IMR-90 (cell line): Measurements from ENCODE around the gene NANOS3. TPM values are rescaled to one million over a fixed set of nuclear protein-coding genes. Genes with fewer than 3 reads are reported as not detected.

Experiments
- ATAC-seq: fragments of 200-7000 bp; cut with Tn5 transposase; 2 replicates; pipeline ENCODE4 v1.9.1; 2020; ENCODE audit warnings: low read depth, mild to moderate bottlenecking, moderate library complexity
- BruUV-seq: library from RNA; stranded (reverse); fragments of 400-500 nt; replicated peaks from 2 replicates; lab custom pipeline; 2021; lab: Mats Ljungman, UMichigan
- CTCF ChIA-PET: fragments of 300-600 bp; formaldehyde crosslinking; extraction: SDS; loops from one replicate; lab custom pipeline; 2021; ENCODE audit warnings: antibody characterized with exemption; lab: Yijun Ruan, JAX
- POLR2A ChIA-PET: fragments of 300-600 bp; sonication (Branson Sonifier 250); formaldehyde crosslinking; loops from one replicate; lab custom pipeline; 2022; ENCODE audit warnings: antibody characterized with exemption; ENCODE audit not compliant: unreplicated experiment; lab: Charles Lee
- DNase-seq: peaks from one replicate; pipeline ENCODE4 v3.0.0; 2013
- H2AFZ ChIP-seq: replicated peaks from 2 replicates; pipeline ENCODE3; 2013; ENCODE audit warnings: low read length, mild to moderate bottlenecking; ENCODE audit not compliant: poor library complexity
- H2AK5ac ChIP-seq: 2 replicates; pipeline ENCODE4 v1.6.1; 2013; ENCODE audit warnings: low read depth, low read length, inconsistent platforms
- H2AK9ac ChIP-seq: replicated peaks from 2 replicates; pipeline ENCODE3; 2013; ENCODE audit warnings: mild to moderate bottlenecking, low read depth, low read length, moderate library complexity; ENCODE audit not compliant: poor library complexity
- H2BK120ac ChIP-seq: 2 replicates; pipeline ENCODE4 v1.6.1; 2013; ENCODE audit warnings: low read depth, low read length, inconsistent platforms
- H2BK15ac ChIP-seq: 3 replicates; pipeline ENCODE4 v1.6.1; 2013; ENCODE audit warnings: low read depth, low read length, inconsistent platforms
- H2BK20ac ChIP-seq: 2 replicates; pipeline ENCODE4 v1.6.1; 2013; ENCODE audit warnings: low read depth, mild to moderate bottlenecking, inconsistent platforms, low read length, moderate library complexity
- H2BK5ac ChIP-seq: 2 replicates; pipeline ENCODE4 v1.6.1; 2013; ENCODE audit warnings: mild to moderate bottlenecking, low read depth, low read length, inconsistent platforms; ENCODE audit not compliant: poor library complexity, severe bottlenecking
- H3K14ac ChIP-seq: replicated peaks from 2 replicates; pipeline ENCODE4 v1.6.1; 2013; ENCODE audit warnings: low read depth, low read length, inconsistent platforms
- H3K18ac ChIP-seq: 2 replicates; pipeline ENCODE4 v1.6.1; 2013; ENCODE audit warnings: low read depth, low read length, control low read depth
- H3K23ac ChIP-seq: 2 replicates; pipeline ENCODE4 v1.6.1; 2013; ENCODE audit warnings: low read depth, low read length, inconsistent platforms
- H3K27ac ChIP-seq: 2 replicates; pipeline ENCODE4 v1.5.1; 2013; ENCODE audit warnings: mild to moderate bottlenecking, control low read depth, low read length; ENCODE audit not compliant: insufficient read depth
- H3K27me3 ChIP-seq: 2 replicates; pipeline ENCODE4 v1.6.1; 2013; ENCODE audit warnings: low read length; ENCODE audit not compliant: control insufficient read depth, insufficient read depth
- H3K36me3 ChIP-seq: 2 replicates; pipeline ENCODE4 v1.6.1; 2013; ENCODE audit warnings: low read length, mixed read lengths; ENCODE audit not compliant: control insufficient read depth, insufficient read depth
- H3K4ac ChIP-seq: 2 replicates; pipeline ENCODE4 v1.6.1; 2013; ENCODE audit warnings: low read depth, low read length, inconsistent platforms
- H3K4me1 ChIP-seq: 2 replicates; pipeline ENCODE4 v1.6.1; 2013; ENCODE audit warnings: low read length, mixed read lengths; ENCODE audit not compliant: control insufficient read depth, insufficient read depth
- H3K4me2 ChIP-seq: 2 replicates; pipeline ENCODE4 v1.6.1; 2013; ENCODE audit warnings: low read depth, mild to moderate bottlenecking, control low read depth, low read length, moderate library complexity
- H3K4me3 ChIP-seq: 2 replicates; pipeline ENCODE4 v1.5.1; 2013; ENCODE audit warnings: low read depth, mild to moderate bottlenecking, control low read depth, low read length, moderate library complexity; ENCODE audit not compliant: insufficient read depth
- H3K56ac ChIP-seq: 2 replicates; pipeline ENCODE4 v1.6.1; 2013; ENCODE audit warnings: low read length, inconsistent platforms; ENCODE audit not compliant: insufficient read depth; ENCODE audit errors: extremely low read depth
- H3K79me1 ChIP-seq, 2 experiments: 2 replicates each; pipeline ENCODE4 v1.6.1; 2013; ENCODE audit warnings: low read length in 2 of 2, inconsistent platforms in 1 of 2, low read depth in 1 of 2
- H3K9ac ChIP-seq: 2 replicates; pipeline ENCODE4 v1.6.1; 2013; ENCODE audit warnings: low read depth, low read length, control low read depth
- H3K9me1 ChIP-seq: 2 replicates; pipeline ENCODE4 v1.6.1; 2013; ENCODE audit warnings: low read length, inconsistent platforms; ENCODE audit not compliant: insufficient read depth
- H3K9me3 ChIP-seq: 2 replicates; pipeline ENCODE4 v1.6.1; 2013; ENCODE audit warnings: low read length; ENCODE audit not compliant: control insufficient read depth, insufficient read depth
- H4K20me1 ChIP-seq: 2 replicates; pipeline ENCODE4 v1.6.1; 2013; ENCODE audit warnings: low read length, inconsistent platforms; ENCODE audit not compliant: insufficient read depth
- H4K5ac ChIP-seq: 2 replicates; pipeline ENCODE4 v1.6.1; 2013; ENCODE audit warnings: mild to moderate bottlenecking, low read depth, low read length, control low read depth
- H4K8ac ChIP-seq, 2 experiments: 2 replicates each; pipeline ENCODE4 v1.6.1; 2013; ENCODE audit warnings: low read depth in 2 of 2, low read length in 2 of 2, control low read depth in 1 of 2, inconsistent platforms in 1 of 2
- H4K91ac ChIP-seq: 2 replicates; pipeline ENCODE4 v1.6.1; 2013; ENCODE audit warnings: low read depth, low read length, inconsistent platforms; ENCODE audit not compliant: insufficient read depth
- BHLHE40 ChIP-seq: fragments of 150-350 bp; IDR thresholded peaks from 2 replicates; pipeline ENCODE4 v1.6.1; 2016; ENCODE audit warnings: mild to moderate bottlenecking, low read depth, low read length
- CEBPB ChIP-seq: IDR thresholded peaks from 2 replicates; pipeline ENCODE4 v1.6.1; 2012; ENCODE audit warnings: low read depth, low read length, improper control_type of control experiment
- CHD1 ChIP-seq: IDR thresholded peaks from 2 replicates; pipeline ENCODE4 v1.6.1; 2012; ENCODE audit warnings: low read depth, low read length, improper control_type of control experiment
- FOS ChIP-seq: fragments of 150-350 bp; IDR thresholded peaks from 2 replicates; pipeline ENCODE4 v1.6.1; 2016; ENCODE audit warnings: low read depth, low read length
- MAFK ChIP-seq: IDR thresholded peaks from 2 replicates; pipeline ENCODE4 v1.6.1; 2012; ENCODE audit warnings: low read depth, low read length, improper control_type of control experiment
- MAZ ChIP-seq: IDR thresholded peaks from 2 replicates; pipeline ENCODE4 v1.6.1; 2012; ENCODE audit warnings: low read depth, mild to moderate bottlenecking, low read length, improper control_type of control experiment, moderate library complexity, borderline replicate concordance
- MXI1 ChIP-seq: IDR thresholded peaks from 2 replicates; pipeline ENCODE4 v1.6.1; 2012; ENCODE audit warnings: low read depth, mild to moderate bottlenecking, low read length, moderate library complexity, borderline replicate concordance
- NFE2L2 ChIP-seq: fragments of 150-350 bp; IDR thresholded peaks from 2 replicates; pipeline ENCODE4 v1.6.1; 2016; ENCODE audit warnings: low read depth, mild to moderate bottlenecking, low read length
- POLR2A ChIP-seq: IDR thresholded peaks from 2 replicates; pipeline ENCODE4 v1.6.1; 2012; ENCODE audit warnings: mild to moderate bottlenecking, low read depth, low read length
- RAD21 ChIP-seq: IDR thresholded peaks from 2 replicates; pipeline ENCODE4 v1.6.1; 2012; ENCODE audit warnings: low read length, improper control_type of control experiment
- RCOR1 ChIP-seq: IDR thresholded peaks from 2 replicates; pipeline ENCODE4 v1.6.1; 2012; ENCODE audit warnings: mild to moderate bottlenecking, low read length, improper control_type of control experiment; ENCODE audit not compliant: insufficient replicate concordance
- RFX5 ChIP-seq: IDR thresholded peaks from 2 replicates; pipeline ENCODE4 v1.8.0; 2012; ENCODE audit warnings: low read depth, mild to moderate bottlenecking, low read length, moderate library complexity
- SMC3 ChIP-seq: fragments of 150-350 bp; IDR thresholded peaks from 2 replicates; pipeline ENCODE4 v1.6.1; 2016; ENCODE audit warnings: low read depth, mild to moderate bottlenecking, antibody characterized with exemption, low read length, moderate library complexity
- WGBS, 2 experiments: methylation state at CpG; one replicate each; pipeline versions ENCODE4 v1.1.5 to v1.1.7; 2013; ENCODE audit warnings: missing lambda C conversion rate in 2 of 2; ENCODE audit not compliant: insufficient read length in 1 of 2; ENCODE audit errors: extremely low coverage in 2 of 2; 5-methylcytosine and 5-hydroxymethylcytosine counted together
- dilution Hi-C: fragments of 300-500 bp; cut with HindIII; formaldehyde crosslinking; loops from one replicate; pipeline ENCODE4 v1.14.3; 2018; ENCODE audit warnings: low sequenced_read_pairs; ENCODE audit not compliant: unreplicated experiment
- in situ Hi-C: fragments of 300-500 bp; cut with MboI; formaldehyde crosslinking; loops from 3 replicates; pipeline ENCODE4 v1.14.3; 2019; ENCODE audit warnings: low sequenced_read_pairs, inconsistent platforms, mixed read lengths
- intact Hi-C: fragments of 100-400 bp; cut with micrococcal nuclease; formaldehyde crosslinking; loops from 2 replicates; pipeline ENCODE4 v1.10.0; 2022
- polyA plus RNA-seq, 3 experiments: library from polyadenylated mRNA; depleted of rRNA; stranded (reverse); fragments of >200 nt; gene quantifications; 2 replicates each; pipeline ENCODE4 v1.2.3, GENCODE V29; 2012; ENCODE audit warnings: low replicate concordance in 1 of 3
- total RNA-seq: library from RNA; depleted of rRNA; stranded (reverse); fragments of >200 nt; gene quantifications from 2 replicates; pipeline ENCODE4 v1.2.3, GENCODE V29; 2012
- TF ChIP-seq, protein P1 (sequence below): fragments of 150-350 bp; IDR thresholded peaks from 2 replicates; pipeline ENCODE4 v1.6.1; 2017; ENCODE audit warnings: mild to moderate bottlenecking, antibody characterized with exemption, low read length, low read depth
- TF ChIP-seq, protein P2 (sequence below): fragments of 150-350 bp; IDR thresholded peaks from 2 replicates; pipeline ENCODE4 v1.6.1; 2016; ENCODE audit warnings: low read depth, mild to moderate bottlenecking, low read length, moderate library complexity, borderline replicate concordance

Gene NANOS3
- total and polyA plus RNA-seq, 2 of the 4 experiments (the other 2 are of a cell fraction) = 0.63 TPM; not detected in 1

DNA sequence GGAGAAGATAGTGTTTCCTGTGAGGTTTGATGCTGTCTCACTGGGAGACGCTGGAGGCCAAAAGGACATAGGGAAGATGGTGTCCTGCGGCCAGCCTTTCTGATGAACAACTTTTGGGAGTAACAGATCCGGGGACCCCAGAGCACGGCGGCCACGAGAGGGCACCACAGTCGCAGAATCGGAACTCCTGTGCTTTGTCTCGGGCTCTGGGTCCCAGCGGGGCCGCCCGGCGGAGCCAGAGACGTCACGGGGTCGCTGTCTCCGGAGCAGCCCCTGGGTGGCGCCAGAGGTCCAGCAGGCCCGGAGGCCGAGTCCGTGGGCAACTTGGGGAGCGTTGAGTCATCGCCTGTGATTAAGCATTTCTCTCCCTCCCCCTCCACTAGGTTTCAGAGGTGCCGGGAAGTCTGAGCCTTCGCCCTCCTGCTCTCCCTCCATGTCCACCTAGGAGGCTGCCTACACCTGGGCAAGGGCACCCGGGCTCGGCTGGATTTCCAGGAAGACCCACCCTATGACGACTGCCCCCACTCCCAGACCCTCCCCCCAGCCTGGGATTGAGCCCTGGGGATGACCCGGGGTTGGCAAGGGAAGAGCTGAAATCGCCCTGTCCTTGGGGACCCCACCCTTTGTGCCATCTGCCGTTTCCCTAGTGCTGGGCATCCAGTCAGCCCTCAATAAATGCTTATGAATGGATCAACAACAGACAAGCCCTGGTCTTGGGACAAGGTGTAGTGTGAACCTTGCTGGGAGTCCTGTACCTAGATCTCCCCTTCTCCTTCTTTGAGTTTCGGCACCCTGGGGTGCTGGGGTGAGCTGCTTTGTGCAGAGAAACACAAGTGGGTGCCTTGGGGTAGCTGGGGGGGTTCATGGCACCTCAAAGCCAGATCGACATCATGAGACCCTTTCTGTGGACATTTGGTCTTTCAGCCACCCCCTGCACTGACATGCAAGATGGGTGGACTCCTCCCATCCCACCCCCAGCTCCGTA lies 3.4 kb downstream of the NANOS3 start:
- H2BK5ac ChIP-seq = peak overlapping the region; percentile 37
- peaks cover 9% of the 10 kb centered on the region; the same call in 1 of the 2 replicates for H3K9me1 ChIP-seq
- no TSS peak for BruUV-seq
- H3K9me3 ChIP-seq = no peaks in the 10 kb centered on the region
- H2AK9ac ChIP-seq = peak overlapping the region; percentile 18
- peaks cover 19% of the 10 kb centered on the region for H3K4me1 ChIP-seq
- H2AK5ac ChIP-seq = peak overlapping the region; percentile 88
- no peak overlapping the region for H3K4me3 ChIP-seq
- no peak overlapping the region for H3K23ac ChIP-seq
- peak overlapping the region; percentile 30 for H3K18ac ChIP-seq
- peak overlapping the region; percentile 83 for H4K91ac ChIP-seq
- ChIA-PET POLR2A (no interaction called here), CTCF (interaction anchor here (0.5 to 1.2 kb wide), 6 partner anchors 58 to 865 kb away, joined by 3 to 6 read pairs (median 3); partner anchors contain the start of gene PODNL1)
- in situ Hi-C loops = loop anchor here (5.0 to 25.0 kb wide), 3 partner anchors 192 to 594 kb away; partner anchors contain the start of genes MISP3 and PTGER1
- intact Hi-C loops = loop anchor here (1.0 to 10.0 kb wide), 5 partner anchors 72 to 604 kb away; partner anchors contain the start of genes ASF1B and DCAF15
- WGBS, 2 experiments = 0% methylated on average over 14 of the region's 34 CpGs; no CpG with 5 or more reads in 1 of the 2 experiments
- no peaks in the 10 kb centered on the region for H3K79me1 ChIP-seq
- DNase-seq (peak; percentile 93), ATAC-seq (peak; percentile 99)
- peak overlapping the region; percentile 63 for H2BK20ac ChIP-seq
- no peaks in the 10 kb centered on the region for H4K20me1 ChIP-seq
- H3K9ac ChIP-seq = no peak overlapping the region; the same call in 1 of the 2 replicates
- peaks cover 2% of the 10 kb centered on the region; the same call in 1 of the 2 replicates for H3K27me3 ChIP-seq
- H4K5ac ChIP-seq = peak overlapping the region; percentile 44
- no peaks in the 10 kb centered on the region for H3K36me3 ChIP-seq
- no peak overlapping the region; the same call in 1 of the 2 replicates for H3K14ac ChIP-seq
- H3K56ac ChIP-seq = no peak overlapping the region
- peak overlapping the region; percentile 70 for H2BK120ac ChIP-seq
- H2BK15ac ChIP-seq = peak overlapping the region; percentile 61
- dilution Hi-C loops = no loop called here
- peak overlapping the region; percentile 80 for H3K4ac ChIP-seq
- H4K8ac ChIP-seq = peak overlapping the region; percentile 61 to 93
- peak overlapping the region; percentile 33; the same call in 1 of the 2 replicates for H3K4me2 ChIP-seq
- peak overlapping the region; percentile 84 for H2AFZ ChIP-seq
- H3K27ac ChIP-seq = peak overlapping the region; percentile 23
- TF ChIP-seq MAFK (peak; percentile 28; the same call in 1 of the 2 replicates), BHLHE40 (no peak), RAD21 (peak; percentile 99), RFX5 (no peak), MXI1 (no peak), SMC3 (peak; percentile 98), POLR2A (peak; percentile 53; the same call in 1 of the 2 replicates), RCOR1 (peak; percentile 53), NFE2L2 (peak; percentile 87), FOS (peak; percentile 90), MAZ (peak; percentile 95), CEBPB (peak; percentile 50), CHD1 (no peak; the same call in 1 of the 2 replicates)
- TF ChIP-seq, protein P1, sequence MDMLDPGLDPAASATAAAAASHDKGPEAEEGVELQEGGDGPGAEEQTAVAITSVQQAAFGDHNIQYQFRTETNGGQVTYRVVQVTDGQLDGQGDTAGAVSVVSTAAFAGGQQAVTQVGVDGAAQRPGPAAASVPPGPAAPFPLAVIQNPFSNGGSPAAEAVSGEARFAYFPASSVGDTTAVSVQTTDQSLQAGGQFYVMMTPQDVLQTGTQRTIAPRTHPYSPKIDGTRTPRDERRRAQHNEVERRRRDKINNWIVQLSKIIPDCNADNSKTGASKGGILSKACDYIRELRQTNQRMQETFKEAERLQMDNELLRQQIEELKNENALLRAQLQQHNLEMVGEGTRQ = peak; percentile 66; the same call in 1 of the 2 replicates
- TF ChIP-seq, protein P2, sequence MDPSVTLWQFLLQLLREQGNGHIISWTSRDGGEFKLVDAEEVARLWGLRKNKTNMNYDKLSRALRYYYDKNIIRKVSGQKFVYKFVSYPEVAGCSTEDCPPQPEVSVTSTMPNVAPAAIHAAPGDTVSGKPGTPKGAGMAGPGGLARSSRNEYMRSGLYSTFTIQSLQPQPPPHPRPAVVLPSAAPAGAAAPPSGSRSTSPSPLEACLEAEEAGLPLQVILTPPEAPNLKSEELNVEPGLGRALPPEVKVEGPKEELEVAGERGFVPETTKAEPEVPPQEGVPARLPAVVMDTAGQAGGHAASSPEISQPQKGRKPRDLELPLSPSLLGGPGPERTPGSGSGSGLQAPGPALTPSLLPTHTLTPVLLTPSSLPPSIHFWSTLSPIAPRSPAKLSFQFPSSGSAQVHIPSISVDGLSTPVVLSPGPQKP = no peak
